Natural killer cell treated with Interleukin-12 subunit alpha and Interleukin-12 subunit beta and Interleukin-15 and Interleukin-18, amount 100 ng/mL, for 72 hours (primary cell): ENCODE measurements around the gene FOXC2. TPM values are rescaled to one million over a fixed set of nuclear protein-coding genes. Genes with fewer than 3 reads are reported as not detected.
A peak's percentile ranks its signal among the peaks of the same experiment; 100 is the strongest.

Experiments
- ATAC-seq, 2 donors: fragments of 150-1000 bp; cut with Tn5 transposase in 1 of 2; sonication (Bioruptor Pico), chemical (Tn5 transposase) in 1 of 2; 2 replicates each; pipeline ENCODE4 v1.10.0; 2021
- DNase-seq: peaks from one replicate; pipeline ENCODE4 v3.0.0; 2022; ENCODE audit warnings: low spot score
- H3K27ac Mint-ChIP-seq, 2 donors: 1 replicate in 1 of 2; 2 replicates in 1 of 2; pipeline ENCODE4 v1.8.0; 2022; ENCODE audit warnings: mixed read lengths in 2 of 2, mild to moderate bottlenecking in 1 of 2, moderate library complexity in 1 of 2
- H3K27me3 Mint-ChIP-seq, 2 donors: 1 replicate in 1 of 2; 2 replicates in 1 of 2; pipeline ENCODE4 v1.8.0; 2022; ENCODE audit warnings: mixed read lengths in 2 of 2
- H3K36me3 Mint-ChIP-seq: one replicate; pipeline ENCODE4 v1.8.0; 2022; ENCODE audit warnings: mixed read lengths
- H3K4me1 Mint-ChIP-seq, 2 donors: 1 replicate in 1 of 2; 2 replicates in 1 of 2; pipeline ENCODE4 v1.8.0; 2022; ENCODE audit warnings: low read depth in 2 of 2, mixed read lengths in 2 of 2, mild to moderate bottlenecking in 1 of 2
- H3K4me3 Mint-ChIP-seq: one replicate; pipeline ENCODE4 v1.8.0; 2022; ENCODE audit warnings: mixed read lengths
- H3K9me3 Mint-ChIP-seq: 2 replicates; pipeline ENCODE4 v1.8.0; 2022; ENCODE audit warnings: mixed read lengths
- total RNA-seq, 2 donors: library from RNA; stranded (reverse); gene quantifications; one replicate each; pipeline ENCODE4 v1.2.3, GENCODE V29; 2022

Gene FOXC2
- total RNA-seq, 2 donors from 2014 or later: not detected

DNA sequence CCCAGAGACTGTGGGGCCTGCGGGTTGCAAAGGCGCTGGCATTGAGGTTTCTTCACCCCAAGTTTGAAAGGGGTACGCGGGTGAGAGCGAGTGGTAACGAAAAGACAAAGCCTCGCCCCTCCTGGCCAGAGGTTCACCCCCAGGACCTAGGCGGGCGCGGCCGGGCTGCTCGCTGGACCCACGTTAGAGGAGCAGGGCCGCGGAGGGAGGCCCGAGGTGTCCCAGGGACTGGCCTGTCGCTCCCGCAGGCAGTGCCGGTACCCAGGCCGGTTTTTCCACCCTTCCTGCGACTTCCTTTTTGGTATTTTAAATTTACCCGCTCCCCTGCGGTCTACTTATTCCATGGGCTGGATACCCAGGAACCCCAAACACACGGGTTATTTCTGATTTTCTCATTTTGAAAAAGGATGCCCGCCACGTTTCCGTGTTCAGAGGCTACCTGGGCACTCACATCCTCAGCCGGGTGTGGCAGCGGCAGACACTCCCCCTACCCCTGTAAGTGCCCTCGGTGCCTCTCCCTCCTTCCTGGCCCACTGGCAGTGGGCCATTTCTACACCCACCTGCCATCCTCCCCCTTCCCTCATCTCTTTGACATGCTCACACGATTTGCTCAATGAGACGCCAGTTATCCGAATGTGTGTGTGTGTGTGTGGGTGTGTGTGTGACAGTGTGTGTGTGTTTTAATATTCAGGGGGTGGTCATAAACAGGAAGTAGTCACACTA, 10.1 kb downstream of the FOXC2 start:
- H3K9me3 Mint-ChIP-seq: no peaks in the 10 kb centered on the region
- H3K4me3 Mint-ChIP-seq: peak overlapping the region; percentile 73
- ATAC-seq: no peak
- H3K27ac Mint-ChIP-seq: no peak overlapping the region
- H3K4me1 Mint-ChIP-seq: peaks cover 0 to 4% of the 10 kb centered on the region in 2 donors
- H3K27me3 Mint-ChIP-seq: peaks cover 47 to 52% of the 10 kb centered on the region in 2 donors
- DNase-seq: no peak
- no peaks in the 10 kb centered on the region for H3K36me3 Mint-ChIP-seq

DNA sequence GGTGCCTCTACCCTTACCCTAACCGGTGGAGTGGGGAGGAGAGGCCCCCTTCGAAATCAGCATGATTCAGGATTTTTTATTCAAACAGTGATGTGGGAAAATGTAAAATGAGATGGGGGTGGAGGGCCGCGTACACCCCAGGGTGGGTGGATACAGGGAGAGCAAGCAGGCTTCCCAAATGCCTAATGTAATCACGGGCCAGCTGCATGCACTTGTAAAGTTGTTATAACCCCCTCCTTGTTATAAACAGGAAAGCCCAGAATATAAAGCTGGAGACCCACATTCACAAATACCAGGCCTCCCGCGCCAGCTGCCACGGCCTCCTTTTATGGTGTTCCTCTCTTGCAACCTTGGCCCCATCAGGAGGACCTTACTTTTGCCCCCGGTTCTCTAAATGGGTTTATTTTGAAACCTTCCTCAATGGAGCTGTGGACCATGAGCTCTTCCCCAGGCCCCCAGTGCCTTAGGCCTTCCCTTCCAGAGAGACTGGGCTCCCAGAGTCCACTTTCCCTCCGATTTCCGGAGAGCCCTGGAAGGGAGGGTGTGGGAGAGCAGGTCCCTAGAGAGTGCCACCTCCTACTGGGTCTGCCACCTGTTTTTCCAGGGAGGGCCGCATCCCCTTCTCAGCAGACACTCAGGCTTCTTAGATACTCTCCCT, 10.8 kb downstream of the FOXC2 start:
- H3K27ac Mint-ChIP-seq: no peak overlapping the region
- no peak for DNase-seq
- H3K4me1 Mint-ChIP-seq: peaks cover 0 to 4% of the 10 kb centered on the region in 2 donors
- H3K27me3 Mint-ChIP-seq: peaks cover 51 to 56% of the 10 kb centered on the region in 2 donors
- H3K9me3 Mint-ChIP-seq: no peaks in the 10 kb centered on the region
- no peak for ATAC-seq
- no peaks in the 10 kb centered on the region for H3K36me3 Mint-ChIP-seq
- no peak overlapping the region for H3K4me3 Mint-ChIP-seq

DNA sequence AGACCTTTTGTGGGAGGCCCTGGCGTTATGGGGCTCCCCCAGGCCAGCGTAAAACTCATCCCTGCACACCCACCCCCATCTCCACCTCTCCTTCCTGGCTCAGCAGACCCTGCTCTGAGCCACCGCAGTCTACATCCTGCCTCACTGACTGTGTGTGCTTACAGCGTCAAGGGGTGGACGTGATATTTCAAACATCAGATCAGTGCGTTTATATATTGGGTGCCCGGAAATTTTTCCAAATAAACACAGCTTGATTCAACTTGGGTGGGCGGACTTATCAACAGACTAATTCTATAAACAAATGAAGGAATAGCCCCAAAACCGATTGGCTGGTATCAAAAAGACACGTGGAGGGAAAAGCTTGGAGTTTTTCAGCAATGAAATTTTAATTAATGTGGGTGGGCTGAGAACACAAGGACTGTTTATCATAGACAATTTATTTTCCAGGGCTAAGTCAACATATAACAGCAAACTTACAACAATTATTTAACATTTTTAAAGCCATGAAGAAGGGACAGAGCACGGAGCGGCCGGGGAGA, 11.5 kb downstream of the FOXC2 start, which contains the start of gene FOXL1:
Gene FOXL1, plus strand, starts transcription at position 489 of the 539 bp plus-strand sequence. CDS start 175 bp downstream, outside the sequence.
- ATAC-seq (no peak), DNase-seq (no peak)
- Mint-ChIP-seq H3K4me1 (peaks cover 0 to 4% of the 10 kb centered on the region in 2 donors), H3K27me3 (peaks cover 54 to 56% of the 10 kb centered on the region in 2 donors), H3K4me3 (no peak within 1 kb of the TSS), H3K36me3 (no peaks in the 10 kb centered on the region), H3K9me3 (no peaks in the 10 kb centered on the region), H3K27ac (no peak within 1 kb of the TSS)

DNA sequence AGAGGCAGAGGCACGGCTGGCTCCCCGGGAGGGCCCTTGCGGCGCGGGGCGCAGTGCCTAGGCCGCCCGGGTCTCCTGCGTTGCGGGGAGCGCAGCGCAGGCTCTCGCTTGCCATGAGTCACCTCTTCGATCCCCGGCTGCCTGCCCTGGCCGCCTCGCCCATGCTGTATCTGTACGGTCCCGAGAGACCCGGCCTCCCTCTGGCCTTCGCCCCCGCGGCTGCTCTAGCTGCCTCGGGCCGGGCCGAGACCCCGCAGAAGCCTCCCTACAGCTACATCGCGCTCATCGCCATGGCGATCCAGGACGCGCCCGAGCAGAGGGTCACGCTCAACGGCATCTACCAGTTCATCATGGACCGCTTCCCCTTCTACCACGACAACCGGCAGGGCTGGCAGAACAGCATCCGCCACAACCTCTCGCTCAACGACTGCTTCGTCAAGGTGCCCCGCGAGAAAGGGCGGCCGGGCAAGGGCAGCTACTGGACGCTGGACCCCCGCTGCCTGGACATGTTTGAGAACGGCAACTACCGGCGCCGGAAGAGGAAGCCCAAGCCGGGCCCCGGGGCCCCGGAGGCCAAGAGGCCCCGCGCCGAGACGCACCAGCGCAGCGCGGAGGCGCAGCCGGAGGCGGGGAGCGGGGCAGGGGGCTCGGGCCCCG, 12.1 kb downstream of the FOXC2 start:
- Mint-ChIP-seq H3K9me3 (no peaks in the 10 kb centered on the region), H3K4me1 (peaks cover 0 to 4% of the 10 kb centered on the region in 2 donors), H3K4me3 (no peak overlapping the region), H3K27me3 (peaks cover 54% of the 10 kb centered on the region in 2 donors), H3K36me3 (no peaks in the 10 kb centered on the region), H3K27ac (no peak overlapping the region)
- DNase-seq: no peak
- ATAC-seq: no peak

DNA sequence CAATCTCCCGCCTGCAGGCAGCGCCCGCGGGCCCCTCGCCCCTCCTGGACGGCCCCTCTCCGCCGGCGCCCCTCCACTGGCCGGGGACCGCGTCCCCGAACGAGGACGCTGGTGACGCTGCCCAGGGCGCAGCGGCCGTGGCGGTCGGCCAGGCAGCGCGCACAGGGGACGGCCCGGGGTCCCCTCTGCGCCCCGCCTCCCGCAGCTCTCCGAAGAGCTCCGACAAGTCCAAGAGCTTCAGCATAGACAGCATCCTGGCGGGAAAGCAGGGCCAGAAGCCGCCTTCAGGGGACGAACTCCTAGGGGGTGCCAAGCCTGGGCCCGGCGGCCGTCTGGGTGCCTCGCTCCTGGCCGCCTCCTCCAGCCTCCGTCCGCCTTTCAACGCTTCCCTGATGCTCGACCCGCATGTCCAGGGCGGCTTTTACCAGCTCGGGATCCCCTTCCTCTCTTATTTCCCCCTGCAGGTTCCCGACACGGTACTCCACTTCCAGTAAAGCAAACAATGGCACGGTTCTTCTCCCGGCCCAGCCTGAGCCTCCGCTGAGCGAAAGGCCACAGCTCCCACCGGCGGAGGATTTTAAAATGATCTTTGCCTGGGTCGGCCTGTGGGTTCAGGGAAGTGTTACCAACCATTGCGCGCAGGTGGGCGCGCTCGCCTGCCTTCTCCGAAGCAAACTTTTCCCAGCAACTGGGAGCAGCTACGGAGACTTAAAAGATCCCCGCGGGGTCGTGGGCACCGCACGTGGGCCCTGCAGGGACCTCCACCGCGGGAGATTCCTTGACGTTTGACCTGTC, 12.8 kb downstream of the FOXC2 start:
- Mint-ChIP-seq H3K36me3 (no peaks in the 10 kb centered on the region), H3K4me3 (no peak overlapping the region), H3K27ac (no peak overlapping the region), H3K27me3 (peaks cover 47 to 48% of the 10 kb centered on the region in 2 donors), H3K9me3 (no peaks in the 10 kb centered on the region), H3K4me1 (peaks cover 0 to 4% of the 10 kb centered on the region in 2 donors)
- no peak for DNase-seq
- ATAC-seq: no peak

DNA sequence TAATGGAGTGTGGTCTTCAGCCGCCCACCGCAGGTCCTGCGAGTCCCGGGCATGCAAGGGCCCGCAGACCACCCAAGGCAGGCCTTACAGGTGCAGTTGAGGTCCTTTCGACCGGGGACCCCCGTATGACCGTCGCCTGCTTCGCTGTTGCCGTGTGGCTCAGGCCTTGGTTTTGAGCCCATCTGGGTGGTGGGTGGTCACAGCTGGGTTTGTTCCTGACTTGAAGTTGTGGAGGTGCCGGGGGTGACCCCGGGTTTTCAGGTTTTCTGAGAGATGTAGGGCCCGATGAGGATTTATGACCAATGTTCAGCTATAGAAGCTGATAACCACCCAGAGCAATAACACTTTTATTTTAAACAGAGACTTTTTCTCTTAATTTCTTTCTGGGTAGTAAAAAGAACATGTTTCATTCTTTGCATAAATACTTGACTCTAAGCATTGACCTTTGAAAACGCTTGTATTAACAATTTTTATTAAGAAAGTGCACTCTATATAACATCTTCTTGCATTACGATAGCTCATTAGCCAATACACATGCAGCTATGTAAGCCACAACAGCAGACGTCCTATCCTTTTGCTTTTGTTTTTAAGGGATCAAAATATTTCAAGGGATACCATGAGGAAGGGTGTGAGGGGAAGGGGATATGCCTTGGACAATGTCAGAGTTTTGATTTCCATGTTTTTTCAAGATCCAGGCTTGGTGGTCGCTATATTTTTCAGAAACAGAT, 13.6 kb downstream of the FOXC2 start:
- Mint-ChIP-seq H3K9me3 (no peaks in the 10 kb centered on the region), H3K27ac (no peak overlapping the region), H3K4me1 (peaks cover 0 to 4% of the 10 kb centered on the region in 2 donors), H3K27me3 (peaks cover 40 to 44% of the 10 kb centered on the region in 2 donors), H3K36me3 (no peaks in the 10 kb centered on the region), H3K4me3 (no peak overlapping the region)
- ATAC-seq (no peak), DNase-seq (no peak)

DNA sequence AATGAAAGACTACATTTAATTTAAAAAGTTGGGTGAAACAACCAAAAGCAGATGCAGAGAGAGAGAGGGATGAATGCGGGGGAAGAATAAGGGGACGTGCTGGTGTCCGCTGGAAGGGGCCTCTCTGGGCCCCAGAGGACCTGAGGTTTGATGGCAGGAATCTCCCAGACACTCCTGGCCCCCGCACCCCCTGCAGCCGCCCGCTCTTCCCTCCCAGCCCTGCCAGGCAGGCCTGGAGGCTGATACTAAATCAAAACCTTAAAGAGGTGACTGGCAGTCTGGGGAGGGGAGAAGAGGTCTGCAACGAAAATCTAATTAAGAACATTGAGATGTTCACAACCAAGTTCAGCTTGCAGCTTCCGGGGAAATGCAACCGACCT, 14.2 kb downstream of the FOXC2 start:
- peaks cover 0 to 4% of the 10 kb centered on the region in 2 donors for H3K4me1 Mint-ChIP-seq
- no peaks in the 10 kb centered on the region for H3K36me3 Mint-ChIP-seq
- H3K27ac Mint-ChIP-seq: no peak overlapping the region

DNA sequence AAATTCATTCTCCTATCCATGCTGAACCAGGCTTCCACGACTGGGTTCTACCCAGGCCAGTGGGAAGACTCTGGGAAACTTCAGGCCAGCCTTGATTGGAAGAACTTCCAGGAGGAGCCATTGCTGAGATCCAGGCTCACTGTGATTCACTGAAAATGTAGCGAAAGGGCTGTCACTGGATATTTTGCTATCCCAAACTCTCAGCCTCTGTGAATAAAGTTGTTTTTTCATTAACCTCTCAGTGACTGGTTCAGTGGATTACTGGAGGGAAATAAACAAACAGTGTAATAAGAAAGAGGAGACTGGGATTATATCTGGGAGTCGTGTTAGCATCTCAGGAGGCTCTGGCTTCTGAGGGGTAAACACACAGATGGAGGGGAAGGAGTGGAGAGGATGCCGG, 14.8 kb downstream of the FOXC2 start:
- H3K9me3 Mint-ChIP-seq: no peaks in the 10 kb centered on the region
- H3K27ac Mint-ChIP-seq: no peak overlapping the region
- H3K4me3 Mint-ChIP-seq: no peak overlapping the region
- no peaks in the 10 kb centered on the region for H3K4me1 Mint-ChIP-seq
- H3K27me3 Mint-ChIP-seq: peaks cover 40% of the 10 kb centered on the region in 2 donors
- DNase-seq (no peak), ATAC-seq (no peak)
- H3K36me3 Mint-ChIP-seq: no peaks in the 10 kb centered on the region

More for the DNA sequence above, 14.2 kb downstream of the FOXC2 start:
- Mint-ChIP-seq H3K4me3 (no peak overlapping the region), H3K9me3 (no peaks in the 10 kb centered on the region), H3K27me3 (peaks cover 40 to 44% of the 10 kb centered on the region in 2 donors)
- DNase-seq (no peak), ATAC-seq (no peak)

DNA sequence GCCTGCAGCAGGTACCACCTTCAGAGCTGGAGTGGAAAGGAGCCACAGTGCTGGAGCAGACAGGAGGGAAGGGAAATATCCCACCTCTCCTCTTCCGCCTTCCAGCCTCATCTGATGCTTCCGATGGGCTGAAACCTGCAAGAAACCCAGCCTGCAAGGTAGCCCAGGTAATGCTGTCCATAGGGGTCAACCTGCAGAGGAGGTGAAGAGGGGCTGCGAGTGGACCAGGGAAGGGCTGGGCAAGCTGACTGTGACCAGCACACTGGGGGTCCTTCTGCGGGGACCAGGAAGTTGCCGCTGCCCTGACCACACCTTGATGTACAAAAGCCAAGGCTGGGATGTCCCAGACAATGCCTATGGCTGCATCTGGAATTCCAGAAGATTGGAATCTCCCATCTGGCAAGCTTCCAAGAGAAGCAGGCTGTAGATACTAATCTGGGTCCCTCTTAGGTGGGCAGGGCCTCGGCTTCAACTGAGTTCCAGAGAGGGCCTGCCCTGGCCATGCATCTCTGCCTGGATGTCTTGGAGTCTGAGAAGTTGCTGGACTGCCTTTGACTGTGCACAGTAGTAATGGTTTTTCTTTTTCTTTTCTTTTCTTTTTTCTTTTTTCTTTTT, 17.5 kb downstream of the FOXC2 start:
- Mint-ChIP-seq H3K9me3 (no peaks in the 10 kb centered on the region), H3K36me3 (no peaks in the 10 kb centered on the region), H3K4me3 (no peak overlapping the region), H3K4me1 (no peaks in the 10 kb centered on the region), H3K27ac (no peak overlapping the region), H3K27me3 (peaks cover 21 to 24% of the 10 kb centered on the region in 2 donors)
- ATAC-seq (peak in 1 of 2 donors; percentile 6), DNase-seq (no peak)

DNA sequence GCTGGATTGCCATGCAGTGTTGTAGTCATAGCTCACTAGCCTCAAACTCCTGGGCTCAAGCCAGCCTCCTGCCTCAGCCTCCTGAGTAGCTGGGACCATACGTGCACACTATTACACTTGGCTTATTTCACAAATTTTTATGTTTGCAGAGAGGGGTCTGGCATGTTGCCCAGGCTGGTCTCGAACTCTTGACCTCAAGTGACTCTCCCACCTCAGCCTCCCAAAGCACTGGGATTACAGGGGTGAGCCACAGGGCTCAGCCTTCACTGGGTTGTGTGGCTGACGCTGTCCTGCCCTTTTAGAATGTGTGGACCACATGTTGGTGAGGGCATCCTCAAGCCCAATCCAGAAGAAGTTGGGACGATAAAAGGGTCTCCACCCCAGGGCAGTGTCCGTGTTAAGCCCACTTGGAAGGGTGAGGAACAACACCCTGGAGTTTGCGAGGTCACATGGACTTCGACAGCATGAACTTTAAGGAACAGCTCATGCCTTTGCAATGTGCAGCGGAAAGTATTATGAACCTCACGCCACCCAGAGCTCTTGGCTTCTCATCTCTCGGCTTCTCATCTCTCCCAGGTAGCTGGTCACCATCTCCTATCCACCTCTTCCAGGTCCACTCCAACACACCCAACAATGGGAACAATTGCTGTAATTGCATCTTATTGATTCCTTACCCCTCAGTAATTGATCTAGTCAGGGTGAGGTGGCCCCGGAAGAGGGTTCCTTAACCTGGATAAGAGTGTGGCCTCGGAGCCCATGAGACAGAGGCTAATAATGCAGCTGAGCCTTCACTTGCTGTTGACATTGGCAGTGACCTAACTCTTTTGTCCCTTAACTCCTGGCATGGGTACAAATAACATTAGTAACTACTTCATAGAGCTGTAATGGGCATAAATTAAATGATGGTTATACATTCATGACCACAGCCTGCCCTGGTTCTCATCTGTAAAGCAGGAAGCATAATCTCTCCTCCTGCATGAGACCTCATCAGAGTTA, 18.4 kb downstream of the FOXC2 start:
- Mint-ChIP-seq H3K36me3 (no peaks in the 10 kb centered on the region), H3K9me3 (no peaks in the 10 kb centered on the region), H3K4me1 (no peaks in the 10 kb centered on the region), H3K27me3 (peaks cover 19 to 21% of the 10 kb centered on the region in 2 donors), H3K4me3 (no peak overlapping the region), H3K27ac (no peak overlapping the region)
- no peak for DNase-seq
- ATAC-seq: peak in 1 of 2 donors; percentile 24

DNA sequence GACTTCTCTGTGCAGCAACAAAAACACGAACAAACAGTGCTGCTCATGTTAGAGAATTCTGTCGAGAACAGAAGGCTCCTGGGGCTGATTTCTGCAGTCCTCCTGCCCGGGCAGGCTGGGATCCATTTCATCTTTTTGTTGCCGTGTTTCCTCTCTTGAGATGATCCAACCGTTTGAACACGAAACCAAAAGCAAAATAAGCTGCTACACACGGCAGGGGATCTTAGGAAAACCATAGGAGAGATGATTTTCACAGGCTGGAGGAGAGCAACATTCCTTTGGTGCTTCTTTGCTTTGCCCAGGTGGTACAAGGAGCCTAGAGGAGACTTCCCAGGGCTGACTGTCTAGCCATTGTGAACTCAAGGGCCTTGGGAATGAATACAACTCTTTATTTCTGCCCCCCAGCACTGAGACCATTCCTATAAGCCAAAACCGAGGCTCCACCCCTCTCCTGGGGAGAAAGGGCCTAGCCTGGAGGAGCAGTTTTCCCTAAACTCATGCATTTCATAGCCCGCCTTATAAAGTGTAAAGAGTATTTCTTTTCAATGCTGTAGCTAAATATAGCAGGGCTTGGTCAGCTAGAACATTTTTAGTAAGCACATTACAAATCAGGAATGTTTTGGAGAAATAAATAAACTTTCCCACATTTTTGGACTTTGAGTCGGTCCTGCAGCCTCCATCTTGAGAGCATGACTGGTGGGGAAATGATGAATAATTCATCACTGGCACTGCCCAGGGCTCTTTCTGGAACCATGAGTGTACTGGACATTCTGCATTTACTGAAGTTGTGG, 19.4 kb downstream of the FOXC2 start:
- H3K9me3 Mint-ChIP-seq: no peaks in the 10 kb centered on the region
- ATAC-seq (no peak), DNase-seq (no peak)
- H3K36me3 Mint-ChIP-seq: no peaks in the 10 kb centered on the region
- no peak overlapping the region for H3K4me3 Mint-ChIP-seq
- no peaks in the 10 kb centered on the region for H3K4me1 Mint-ChIP-seq
- H3K27ac Mint-ChIP-seq: no peak overlapping the region
- H3K27me3 Mint-ChIP-seq: peaks cover 14 to 15% of the 10 kb centered on the region in 2 donors
